SHP77 treated with DMSO at 0.1 percent for 48 hours (cell line): ENCODE measurements around the gene NR3C1.

Experiments used
- DNase-seq: peaks from one replicate; lab custom pipeline; 2025; lab: John Stamatoyannopoulos, UW

The NR3C1 gene

DNA sequence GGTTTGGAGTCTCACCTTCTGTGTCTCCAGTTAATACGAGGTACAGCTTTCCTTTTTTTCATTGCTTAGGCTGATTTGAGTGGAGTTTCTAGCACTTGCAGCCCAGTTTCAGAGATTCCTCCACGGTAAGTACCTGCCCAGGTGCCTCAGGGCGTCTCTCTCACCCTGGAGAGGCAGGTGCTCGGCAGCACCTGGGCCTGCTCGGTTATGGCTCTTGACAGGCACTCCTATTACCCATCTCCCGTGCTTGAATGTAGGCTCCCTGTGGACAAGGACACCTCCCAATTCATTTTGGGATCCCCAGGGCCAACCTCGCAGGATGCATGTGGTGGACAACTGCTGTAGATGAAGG, 144.3 kb downstream of the NR3C1 start:
- DNase-seq, result no peak

DNA sequence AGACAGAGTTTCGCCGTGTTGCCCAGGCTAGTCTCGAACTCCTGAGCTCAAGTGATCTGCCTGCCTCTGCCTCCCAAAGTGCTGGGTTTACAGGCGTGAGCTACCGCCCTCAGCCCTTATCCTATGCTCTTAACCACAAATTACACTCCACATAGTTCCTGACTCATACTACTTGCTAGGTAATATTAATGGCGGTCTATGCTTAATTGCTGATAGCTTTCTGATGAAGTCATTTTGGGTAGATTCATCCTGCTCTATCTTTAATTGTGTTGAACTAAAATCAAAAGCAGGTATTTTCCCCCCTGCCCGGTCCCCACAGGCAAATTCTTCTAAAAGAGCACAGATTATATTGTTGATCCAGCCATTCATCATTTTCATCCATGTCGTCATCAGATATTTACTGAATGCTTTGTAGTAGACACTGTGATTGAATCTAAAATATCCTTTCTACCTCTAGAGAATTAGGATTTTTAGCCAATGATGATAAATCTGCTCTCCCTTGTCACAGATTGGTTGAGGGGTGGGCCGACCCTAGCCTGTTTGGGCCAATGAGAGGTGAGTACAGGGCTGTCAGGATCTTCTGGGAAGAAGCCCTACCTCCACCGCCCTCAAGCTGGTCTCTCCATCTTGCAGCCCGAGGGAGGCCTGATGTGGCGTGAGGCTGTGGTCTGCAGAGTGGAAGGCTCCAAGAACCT, 144.8 kb downstream of the NR3C1 start:
- no peak for DNase-seq

DNA sequence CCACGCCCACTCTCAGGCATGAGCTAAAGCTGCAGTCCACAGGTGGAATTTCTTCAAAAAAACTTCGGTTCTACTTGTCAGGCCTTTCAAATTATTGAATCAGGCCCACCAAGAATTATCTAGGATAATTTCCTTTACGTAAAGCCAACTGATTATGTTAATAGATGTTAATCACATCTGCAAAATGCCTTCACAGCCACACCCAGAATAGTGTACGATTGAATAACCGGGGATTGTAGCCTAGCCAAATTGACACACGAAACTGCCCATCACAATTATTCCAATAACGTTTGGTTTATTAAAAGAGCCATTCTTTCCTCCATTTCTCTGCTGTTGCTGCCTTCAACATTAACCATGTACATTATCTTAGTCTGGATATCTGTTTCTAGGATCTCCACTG, 148.7 kb downstream of the NR3C1 start:
- no peak for DNase-seq

DNA sequence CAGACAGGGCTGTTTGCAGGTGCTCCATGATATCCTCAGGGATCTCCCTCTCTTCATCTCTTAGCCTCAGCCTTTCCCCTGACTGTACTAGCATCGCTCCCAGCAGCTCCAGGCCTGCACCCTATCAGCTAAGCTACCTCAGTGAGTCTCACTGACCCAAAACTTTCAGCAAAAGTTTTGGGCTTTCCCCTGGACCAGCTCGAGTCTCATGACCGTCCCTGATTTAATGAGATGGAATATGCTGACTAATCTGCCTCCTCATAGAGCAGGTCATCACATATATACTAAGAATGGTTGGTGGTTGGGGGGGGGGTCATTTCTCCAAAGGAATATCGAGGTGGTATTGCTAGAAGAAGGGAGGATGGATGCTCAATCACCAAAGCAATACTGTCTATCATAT, 151.5 kb downstream of the NR3C1 start:
- DNase-seq, result no peak

- no peak for DNase-seq
These were observed 152.3 kb downstream of the NR3C1 start for GRCh38 chr5:143251190-143251589.

- no peak for DNase-seq
These were observed 153.6 kb downstream of the NR3C1 start for GRCh38 chr5:143249851-143250250.

DNA sequence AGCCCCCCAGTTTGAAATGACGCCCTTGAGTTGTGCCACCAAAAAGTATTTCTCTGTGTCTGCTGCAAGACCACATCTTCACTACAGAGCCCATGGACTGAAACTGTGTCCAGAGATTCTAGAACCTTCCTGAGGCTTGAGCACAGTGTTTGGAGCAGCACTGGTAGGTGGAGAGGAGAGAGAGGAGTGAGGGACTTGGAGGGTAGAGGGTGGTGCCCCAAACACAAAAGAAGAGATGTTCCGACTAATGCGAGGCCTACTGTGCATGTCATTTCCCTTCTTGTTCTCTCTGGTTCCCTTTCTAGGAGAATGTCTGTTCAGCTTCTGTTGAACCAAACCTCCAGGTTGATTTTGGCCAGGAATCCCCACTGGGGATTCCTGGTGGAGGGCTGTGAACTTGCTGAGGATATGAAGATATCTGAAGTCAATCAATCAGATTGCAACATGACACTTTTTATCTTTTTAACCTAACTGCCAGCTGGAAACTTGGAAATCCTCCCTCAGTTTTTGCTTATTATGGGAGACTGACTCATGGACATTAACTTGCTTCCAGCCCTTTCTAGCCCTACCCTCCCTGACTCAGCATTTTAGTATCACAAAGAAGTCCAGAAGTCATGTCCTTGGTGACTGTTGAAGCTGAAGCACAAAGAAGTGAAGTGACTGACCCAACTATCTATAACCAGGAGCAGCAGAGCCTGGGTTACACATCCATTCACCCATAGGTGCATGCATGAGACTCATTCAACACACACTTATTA, 154.5 kb downstream of the NR3C1 start:
- DNase-seq, result no peak

GRCh38 chr5:143248391-143248790, 155.1 kb downstream of the NR3C1 start:
- no peak for DNase-seq

GRCh38 chr5:143247134-143247815, 156.2 kb downstream of the NR3C1 start:
- no peak for DNase-seq

DNA sequence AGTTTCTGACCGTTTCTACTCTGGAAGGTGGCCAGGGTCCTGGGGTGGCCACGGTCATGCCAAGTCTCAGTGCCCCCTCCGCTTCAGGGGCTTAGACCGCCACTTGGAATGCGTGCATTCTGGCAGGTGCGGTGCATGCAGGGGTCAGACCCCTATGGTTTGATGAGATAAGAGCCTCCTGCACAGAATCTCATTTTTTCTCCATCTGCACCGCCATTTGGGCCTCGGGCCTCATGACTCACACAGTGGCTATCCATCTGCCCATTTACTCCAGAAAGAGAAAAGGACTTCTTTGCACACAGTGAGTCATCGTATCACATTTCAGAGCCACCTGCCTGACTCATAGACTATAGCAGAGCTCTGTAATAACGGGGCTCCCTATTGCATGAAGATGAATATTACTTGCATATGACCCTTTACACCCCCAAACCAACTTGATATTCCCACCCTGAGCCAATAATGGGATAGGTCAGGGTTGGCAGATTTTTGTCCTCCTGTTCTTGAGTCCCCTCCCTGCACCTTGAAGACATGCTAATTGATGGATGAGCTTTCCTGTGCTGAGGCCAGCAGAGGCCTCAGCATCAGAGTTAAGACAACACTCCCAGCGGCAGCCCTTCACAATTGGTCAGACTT, 157.4 kb downstream of the NR3C1 start:
- DNase-seq, result peak; percentile 98

DNA sequence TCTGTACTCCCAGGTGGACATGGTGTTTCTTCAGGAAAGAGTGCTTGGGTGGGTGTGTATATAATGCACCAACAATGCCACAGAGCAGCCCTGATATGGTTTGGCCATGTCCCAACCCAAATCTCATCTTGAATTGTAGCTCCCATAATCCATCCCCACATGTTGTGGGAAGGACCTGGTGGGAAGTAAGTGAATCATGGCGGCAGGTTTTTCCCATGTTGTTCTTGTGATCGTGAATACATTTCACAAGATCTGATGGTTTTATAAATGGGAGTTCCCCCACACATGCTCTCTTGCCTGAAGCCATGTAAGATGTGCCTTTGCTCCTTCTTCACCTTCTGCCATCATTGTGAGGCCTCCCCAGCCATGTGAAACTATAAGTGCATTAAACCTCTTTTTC, 158.5 kb downstream of the NR3C1 start:
- DNase-seq, result no peak

GRCh38 chr5:143244000-143244736, 159.3 kb downstream of the NR3C1 start:
- DNase-seq, result no peak

DNA sequence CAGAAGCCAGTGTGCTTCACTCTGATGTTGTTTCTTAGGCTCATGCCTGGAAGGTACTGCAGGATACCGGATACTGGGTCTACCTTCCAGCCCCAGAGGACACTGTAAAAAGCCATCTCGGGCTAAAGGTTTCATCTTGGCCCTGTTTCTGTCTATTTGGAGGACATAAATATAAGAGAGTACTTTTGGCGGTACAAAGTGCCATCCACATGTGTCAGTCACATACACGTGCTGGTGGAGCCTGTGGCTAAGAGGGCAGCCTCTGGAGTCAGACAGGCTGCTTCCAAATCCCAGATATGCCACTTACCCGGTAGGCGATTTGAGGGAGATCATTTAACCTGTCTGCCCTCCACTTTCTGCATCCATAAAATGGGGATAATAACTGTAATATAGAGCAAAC, 160.4 kb downstream of the NR3C1 start:
- DNase-seq, result no peak

DNA sequence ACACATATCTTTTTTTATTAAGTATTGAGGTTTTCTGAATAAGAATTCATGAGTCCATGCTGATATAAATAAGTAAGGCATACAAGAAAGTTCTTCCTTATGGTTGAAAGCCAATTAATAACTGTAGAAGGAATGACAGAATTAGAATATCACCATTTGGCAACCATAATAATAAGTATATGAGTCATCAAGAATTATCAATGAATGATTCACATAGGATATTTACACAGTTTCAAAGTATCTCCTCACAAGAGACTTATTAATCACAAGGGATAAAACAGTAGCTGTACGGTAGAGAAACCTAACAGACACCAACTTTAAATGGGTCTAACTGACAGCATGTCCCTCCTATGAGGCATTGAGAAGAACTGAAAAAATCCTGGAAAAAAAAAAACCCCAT, 161.6 kb downstream of the NR3C1 start:
- DNase-seq, result no peak

- DNase-seq, result no peak
These were observed 163.5 kb downstream of the NR3C1 start for GRCh38 chr5:143239882-143240518.

DNA sequence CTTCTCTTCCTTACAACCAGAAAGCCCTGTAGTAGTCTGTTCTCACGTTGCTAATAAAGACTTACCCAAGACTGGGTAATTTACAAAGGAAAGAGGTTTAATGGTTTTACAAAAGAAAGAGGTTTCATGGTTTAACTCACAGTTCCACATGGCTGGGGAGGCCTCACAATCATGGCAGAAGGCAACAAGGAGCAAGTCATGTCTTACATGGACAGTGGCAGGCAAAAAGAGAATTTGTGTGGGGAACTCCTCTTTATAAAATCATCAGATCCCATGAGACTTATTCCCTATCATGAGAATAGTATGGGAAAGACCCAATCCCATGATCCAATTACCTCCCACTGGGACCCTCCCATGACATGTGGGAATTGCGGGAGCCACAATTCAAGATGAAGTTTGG, 164.9 kb downstream of the NR3C1 start:
- DNase-seq, result no peak

- DNase-seq, result no peak
These were observed 165.8 kb downstream of the NR3C1 start for GRCh38 chr5:143237664-143238063.

- no peak for DNase-seq
These were observed 166.8 kb downstream of the NR3C1 start for GRCh38 chr5:143236682-143237081.

DNA sequence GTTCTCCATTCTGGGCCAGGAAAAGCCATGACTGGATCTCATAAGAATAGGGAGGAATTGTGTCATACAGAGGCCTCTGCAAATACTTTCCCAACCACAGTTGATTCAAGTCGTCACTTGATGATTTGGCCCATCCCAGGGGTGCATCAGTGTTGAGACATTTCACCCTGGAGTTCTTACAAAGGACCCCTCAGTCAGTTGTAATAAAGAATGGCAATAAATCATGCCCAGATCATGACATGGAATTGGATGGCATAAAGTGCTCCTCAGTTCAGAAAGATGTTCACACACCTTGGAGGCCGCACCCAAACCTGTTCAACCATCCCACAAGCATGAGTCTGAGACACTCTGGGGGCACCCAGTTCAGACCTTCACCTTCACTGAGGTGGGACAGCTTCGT, 168.1 kb downstream of the NR3C1 start:
- no peak for DNase-seq

DNA sequence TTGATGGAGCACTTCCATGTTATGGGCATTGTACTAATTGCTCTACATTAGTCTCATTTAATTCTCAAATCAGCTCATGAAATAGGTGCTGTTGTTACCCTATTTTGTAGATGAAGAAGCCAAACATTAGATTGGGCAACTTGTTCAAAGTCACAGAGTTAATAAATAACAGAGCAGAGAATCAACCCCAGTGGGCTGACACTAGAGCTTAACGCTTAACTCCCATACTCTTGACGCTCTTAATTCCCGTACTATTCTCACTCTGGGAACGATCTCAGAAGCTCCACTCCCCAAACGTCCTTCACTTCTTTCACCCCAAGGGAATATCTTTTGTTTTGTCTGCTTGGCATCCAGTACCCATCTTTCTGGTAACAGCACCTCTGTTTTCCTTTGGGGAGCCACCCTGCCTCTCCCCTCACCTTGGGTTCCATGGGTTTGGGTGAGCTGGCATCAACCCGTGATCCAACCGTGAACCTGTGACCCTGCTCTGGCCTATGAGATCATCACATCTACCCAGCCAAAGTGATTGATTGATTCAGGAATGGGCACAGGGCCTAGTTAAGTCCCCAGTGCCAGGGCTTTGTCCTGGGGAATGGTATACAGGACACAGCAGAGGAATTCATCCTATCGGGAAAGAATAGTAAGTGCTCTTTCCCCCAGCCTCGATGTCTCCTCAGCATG, 169.2 kb downstream of the NR3C1 start:
- no peak for DNase-seq

GRCh38 chr5:143233031-143233430, 170.5 kb downstream of the NR3C1 start:
- no peak for DNase-seq
